Activated T-helper 17 cell treated with anti-CD3 and anti-CD28 coated beads, Interleukin-2, amount 50 U/mL, for 72 hours (primary cell): ENCODE data around the gene FOXF2. TPM values are rescaled to one million over a fixed set of nuclear protein-coding genes. Genes with fewer than 3 reads are reported as not detected.
A peak's percentile ranks its signal among the peaks of the same experiment; 100 is the strongest.
"Not testable (repeated sequence)": the region's sequence is repeated elsewhere in the genome, so short reads cannot be mapped to it uniquely, and the experiment has no call there.

ENCODE experiments used
- ATAC-seq: fragments of 150-1000 bp; cut with Tn5 transposase; replicated peaks from 2 replicates; pipeline ENCODE4 v1.10.0; 2021; ENCODE audit warnings: mild to moderate bottlenecking, moderate library complexity
- H3K27ac Mint-ChIP-seq: one replicate; pipeline ENCODE4 v1.8.0; 2022; ENCODE audit warnings: mixed read lengths
- H3K27me3 Mint-ChIP-seq: one replicate; pipeline ENCODE4 v1.8.0; 2022; ENCODE audit warnings: mixed read lengths
- H3K36me3 Mint-ChIP-seq: one replicate; pipeline ENCODE4 v1.8.0; 2022; ENCODE audit warnings: low read depth, mild to moderate bottlenecking, mixed read lengths
- H3K4me1 Mint-ChIP-seq: one replicate; pipeline ENCODE4 v1.8.0; 2022; ENCODE audit warnings: mixed read lengths
- H3K4me3 Mint-ChIP-seq: one replicate; pipeline ENCODE4 v1.8.0; 2022; ENCODE audit warnings: mild to moderate bottlenecking, mixed read lengths
- H3K9me3 Mint-ChIP-seq: one replicate; pipeline ENCODE4 v1.8.0; 2022; ENCODE audit warnings: mixed read lengths
- total RNA-seq, 2 donors: library from RNA; stranded (reverse); gene quantifications; one replicate each; pipeline ENCODE4 v1.2.3, GENCODE V29; 2022

The FOXF2 gene
- total RNA-seq, 2 donors from 2014 or later, result not detected

- Mint-ChIP-seq H3K4me1 (no peaks in the 10 kb centered on the region), H3K27me3 (peaks cover 58% of the 10 kb centered on the region), H3K9me3 (no peaks in the 10 kb centered on the region), H3K36me3 (no peaks in the 10 kb centered on the region), H3K27ac (no peak overlapping the region), H3K4me3 (no peak overlapping the region)
- no peak for ATAC-seq
Observed at GRCh38 chr6:1367771-1368170, 21.6 kb upstream of the FOXF2 start.

DNA sequence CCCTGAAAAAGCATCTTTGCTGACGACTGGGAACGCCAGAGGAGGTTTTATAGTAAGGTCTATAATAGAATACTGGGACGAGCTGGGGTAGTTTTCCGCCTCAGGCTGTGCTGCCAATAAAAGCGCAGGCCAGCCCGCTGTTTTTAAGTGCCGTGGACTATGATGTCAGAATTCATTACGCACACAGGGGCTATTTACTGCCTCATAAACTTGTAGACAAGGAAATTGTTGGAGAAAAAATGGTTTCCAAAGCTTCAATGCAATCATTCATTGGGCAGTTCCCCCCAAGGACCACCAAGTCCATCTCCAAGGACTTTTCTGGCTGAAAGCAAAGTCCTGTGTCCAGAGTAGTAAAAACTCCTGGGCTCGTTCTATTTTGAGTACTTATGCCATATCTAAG lies 20.4 kb upstream of the FOXF2 start:
- Mint-ChIP-seq H3K27me3 (peaks cover 62% of the 10 kb centered on the region), H3K4me1 (no peaks in the 10 kb centered on the region), H3K9me3 (no peaks in the 10 kb centered on the region), H3K36me3 (no peaks in the 10 kb centered on the region), H3K4me3 (no peak overlapping the region), H3K27ac (no peak overlapping the region)
- ATAC-seq, result no peak

- peaks cover 65% of the 10 kb centered on the region for H3K27me3 Mint-ChIP-seq
- not testable (repeated sequence) for ATAC-seq, H3K9me3 Mint-ChIP-seq, H3K27ac Mint-ChIP-seq, H3K4me3 Mint-ChIP-seq, H3K4me1 Mint-ChIP-seq, H3K36me3 Mint-ChIP-seq
Observed at GRCh38 chr6:1369695-1370094, 19.7 kb upstream of the FOXF2 start.

DNA sequence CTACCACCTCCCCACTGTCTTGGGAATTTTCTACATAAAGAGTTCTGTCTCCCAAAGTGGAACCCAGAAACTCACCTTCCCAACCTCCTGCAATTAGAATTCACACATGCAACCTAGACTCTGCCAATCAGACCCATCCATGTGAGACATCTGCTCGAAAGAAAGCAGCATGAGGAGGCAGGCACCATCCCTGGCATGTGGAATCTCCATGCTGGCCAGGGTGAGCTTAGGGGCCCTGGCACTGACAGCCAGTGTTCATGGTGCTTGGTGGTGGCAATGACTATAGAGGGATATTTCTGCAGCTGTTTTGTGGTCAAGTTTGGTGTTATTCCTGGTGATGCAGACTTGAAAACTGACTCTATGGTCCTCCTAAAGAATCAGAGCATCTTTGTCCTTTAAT lies 17.4 kb upstream of the FOXF2 start:
- Mint-ChIP-seq H3K9me3 (no peaks in the 10 kb centered on the region), H3K36me3 (no peaks in the 10 kb centered on the region), H3K27ac (no peak overlapping the region), H3K4me1 (no peaks in the 10 kb centered on the region), H3K4me3 (no peak overlapping the region), H3K27me3 (peaks cover 74% of the 10 kb centered on the region)
- ATAC-seq, result no peak

- no peak overlapping the region for H3K27ac Mint-ChIP-seq
- H3K4me1 Mint-ChIP-seq, result no peaks in the 10 kb centered on the region
- no peak for ATAC-seq
- H3K4me3 Mint-ChIP-seq, result no peak overlapping the region
- H3K36me3 Mint-ChIP-seq, result no peaks in the 10 kb centered on the region
- no peaks in the 10 kb centered on the region for H3K9me3 Mint-ChIP-seq
- peaks cover 72% of the 10 kb centered on the region for H3K27me3 Mint-ChIP-seq
Observed at GRCh38 chr6:1372690-1373089, 16.7 kb upstream of the FOXF2 start.

- peaks cover 74% of the 10 kb centered on the region for H3K27me3 Mint-ChIP-seq
- no peak for ATAC-seq
Observed at GRCh38 chr6:1376653-1377052, 12.7 kb upstream of the FOXF2 start.

GRCh38 chr6:1377526-1377925 lies 11.8 kb upstream of the FOXF2 start:
- no peak for ATAC-seq
- no peaks in the 10 kb centered on the region for H3K9me3 Mint-ChIP-seq
- H3K4me1 Mint-ChIP-seq, result peaks cover 10% of the 10 kb centered on the region
- no peak overlapping the region for H3K4me3 Mint-ChIP-seq
- no peak overlapping the region for H3K27ac Mint-ChIP-seq
- peaks cover 66% of the 10 kb centered on the region for H3K27me3 Mint-ChIP-seq
- no peaks in the 10 kb centered on the region for H3K36me3 Mint-ChIP-seq

More at GRCh38 chr6:1376653-1377052, 12.7 kb upstream of the FOXF2 start:
- H3K27ac Mint-ChIP-seq, result no peak overlapping the region
- H3K9me3 Mint-ChIP-seq, result no peaks in the 10 kb centered on the region
- no peak overlapping the region for H3K4me3 Mint-ChIP-seq
- H3K36me3 Mint-ChIP-seq, result no peaks in the 10 kb centered on the region
- H3K4me1 Mint-ChIP-seq, result peaks cover 10% of the 10 kb centered on the region

DNA sequence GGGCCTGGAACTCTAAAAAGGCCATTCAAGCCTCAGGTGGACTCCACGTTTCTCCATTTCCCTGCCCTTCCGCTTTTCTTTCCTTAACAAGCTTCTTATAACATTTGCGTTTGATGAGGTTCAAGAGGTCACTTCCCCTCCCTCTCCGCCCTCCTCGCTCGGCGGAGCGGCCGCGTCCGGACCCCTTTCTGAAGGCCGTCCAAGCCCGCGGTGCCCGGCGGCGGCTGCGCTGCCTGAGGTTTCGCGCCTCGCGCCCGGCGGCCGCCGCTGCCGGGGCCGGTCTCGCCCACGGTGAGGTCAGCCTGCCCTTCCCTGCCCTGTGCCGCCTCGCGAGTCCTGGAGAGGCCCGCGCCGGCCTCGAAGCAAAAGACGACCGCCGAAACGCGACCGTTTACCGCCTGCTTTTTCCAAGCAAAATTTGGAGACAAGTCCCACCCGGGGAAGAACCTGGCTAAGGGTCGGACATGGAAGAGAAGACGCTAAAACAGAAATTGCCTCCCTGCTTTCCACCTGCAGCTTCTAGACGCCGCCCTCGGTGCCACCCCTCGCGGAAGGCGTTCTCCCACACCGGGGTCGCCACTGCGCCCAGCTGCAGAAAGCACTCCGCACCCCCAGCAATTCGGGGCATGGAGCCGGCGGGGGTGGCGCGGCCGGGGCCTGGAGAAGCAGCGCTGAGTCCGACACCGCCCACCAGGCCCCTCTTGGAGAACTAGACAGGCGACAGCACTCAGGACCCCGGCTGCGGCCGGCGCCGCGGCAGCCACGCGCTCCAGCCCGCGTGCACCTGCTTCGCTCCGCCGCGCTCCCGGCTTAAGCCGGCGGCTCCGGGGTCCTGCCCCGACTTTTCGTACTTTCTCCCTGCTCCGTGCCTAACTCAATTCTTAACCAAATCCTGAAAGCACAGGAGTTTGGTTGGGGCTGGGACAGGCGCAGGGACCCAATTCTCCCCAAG lies 11.0 kb upstream of the FOXF2 start:
- Mint-ChIP-seq H3K9me3 (no peaks in the 10 kb centered on the region), H3K27me3 (peaks cover 58% of the 10 kb centered on the region), H3K27ac (no peak overlapping the region), H3K4me1 (peaks cover 10% of the 10 kb centered on the region), H3K4me3 (peak overlapping the region; percentile 49), H3K36me3 (no peaks in the 10 kb centered on the region)
- no peak for ATAC-seq

DNA sequence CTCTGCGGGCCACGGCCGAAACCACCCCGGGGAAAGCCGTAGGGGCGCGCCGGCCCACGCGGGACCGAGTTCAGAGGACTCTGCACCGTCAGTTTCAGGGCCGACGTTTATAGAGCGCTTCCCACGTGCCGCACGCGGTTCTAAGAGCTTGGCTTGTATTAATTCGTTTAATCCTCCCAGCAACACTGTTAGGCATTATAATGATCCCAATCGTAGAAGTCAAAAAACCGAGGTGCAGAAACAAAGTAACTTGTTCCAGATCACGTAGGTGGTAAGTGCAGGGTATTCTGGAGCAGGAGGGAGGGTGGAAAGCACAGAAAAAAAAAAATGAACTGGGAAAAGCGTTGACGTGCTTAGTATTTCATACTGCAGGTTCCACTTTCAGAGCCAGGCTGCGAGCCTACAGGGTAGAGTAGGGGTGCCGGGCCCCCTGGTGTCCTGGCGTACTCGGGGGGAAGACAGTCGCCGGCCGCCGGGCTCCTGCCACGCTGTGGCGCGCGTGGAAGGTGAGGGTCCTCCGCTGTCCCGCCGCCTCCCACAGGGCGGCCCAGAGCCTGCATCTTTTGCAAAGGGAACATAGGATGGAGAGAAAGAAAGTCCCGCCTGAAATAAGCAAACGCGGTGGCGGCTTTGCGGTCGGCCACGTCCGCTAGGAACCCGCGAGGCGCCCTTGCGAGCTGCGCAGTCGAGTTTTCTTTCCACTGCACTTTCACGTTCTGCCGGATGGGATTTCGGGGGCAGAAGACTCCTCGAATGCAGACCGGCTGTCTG lies 10.2 kb upstream of the FOXF2 start:
- H3K27ac Mint-ChIP-seq, result no peak overlapping the region
- H3K4me1 Mint-ChIP-seq, result peaks cover 10% of the 10 kb centered on the region
- H3K36me3 Mint-ChIP-seq, result no peaks in the 10 kb centered on the region
- no peaks in the 10 kb centered on the region for H3K9me3 Mint-ChIP-seq
- peak overlapping the region; percentile 49 for H3K4me3 Mint-ChIP-seq
- peaks cover 51% of the 10 kb centered on the region for H3K27me3 Mint-ChIP-seq
- ATAC-seq, result no peak

DNA sequence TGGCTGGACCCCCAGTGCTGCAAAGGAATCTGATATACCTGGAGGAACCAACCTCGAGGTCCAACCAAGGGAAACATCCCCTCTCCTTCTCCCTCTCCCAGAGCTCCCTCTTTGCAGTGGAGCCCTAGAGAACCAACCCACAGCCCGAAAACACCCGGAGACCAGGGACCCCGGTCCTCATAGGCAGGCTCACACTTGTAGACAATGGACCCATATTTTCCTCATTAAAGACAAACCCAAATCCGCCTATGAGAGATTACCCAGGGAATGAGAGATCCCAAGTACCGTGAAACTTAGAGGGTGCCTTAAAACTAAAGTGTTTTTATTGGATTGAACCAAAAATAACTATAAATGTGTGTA lies 9.6 kb upstream of the FOXF2 start:
- Mint-ChIP-seq H3K4me3 (peak overlapping the region; percentile 49), H3K9me3 (no peaks in the 10 kb centered on the region), H3K4me1 (peaks cover 10% of the 10 kb centered on the region), H3K27ac (no peak overlapping the region), H3K27me3 (peaks cover 45% of the 10 kb centered on the region), H3K36me3 (no peaks in the 10 kb centered on the region)
- ATAC-seq, result no peak

GRCh38 chr6:1380625-1381427 lies 8.6 kb upstream of the FOXF2 start:
- Mint-ChIP-seq H3K27ac (no peak overlapping the region), H3K4me3 (peak overlapping the region; percentile 15), H3K27me3 (peaks cover 47% of the 10 kb centered on the region), H3K9me3 (no peaks in the 10 kb centered on the region), H3K36me3 (no peaks in the 10 kb centered on the region), H3K4me1 (peaks cover 17% of the 10 kb centered on the region)
- no peak for ATAC-seq

GRCh38 chr6:1381481-1382330 lies 7.7 kb upstream of the FOXF2 start:
- Mint-ChIP-seq H3K27ac (no peak overlapping the region), H3K36me3 (no peaks in the 10 kb centered on the region), H3K9me3 (no peaks in the 10 kb centered on the region), H3K4me1 (peaks cover 17% of the 10 kb centered on the region), H3K27me3 (peaks cover 48% of the 10 kb centered on the region), H3K4me3 (peak overlapping the region; percentile 15)
- ATAC-seq, result peak; percentile 71

- no peak overlapping the region for H3K4me3 Mint-ChIP-seq
- no peak overlapping the region for H3K27ac Mint-ChIP-seq
- H3K9me3 Mint-ChIP-seq, result no peaks in the 10 kb centered on the region
Observed at GRCh38 chr6:1382331-1382882, 7.0 kb upstream of the FOXF2 start.

More at GRCh38 chr6:1382331-1382882, 7.0 kb upstream of the FOXF2 start:
- Mint-ChIP-seq H3K27me3 (peaks cover 52% of the 10 kb centered on the region), H3K4me1 (peaks cover 17% of the 10 kb centered on the region), H3K36me3 (no peaks in the 10 kb centered on the region)
- ATAC-seq, result no peak
